ENCODE results near the gene AGPS. TPM values are rescaled to one million over a fixed set of nuclear protein-coding genes. Genes with fewer than 3 reads are reported as not detected.

Gene AGPS
- total RNA-seq, 1 experiment from 2014 or later, result 69.9 TPM

- Mint-ChIP-seq H3K27ac (ENCODE audit: unreplicated experiment) (no peak overlapping the region), H3K4me3 (ENCODE audit: low read depth, unreplicated experiment) (no peak overlapping the region), H3K9me3 (ENCODE audit: low read depth, unreplicated experiment) (no peaks in the 10 kb centered on the region), H3K36me3 (ENCODE audit: insufficient read depth, unreplicated experiment) (no peaks in the 10 kb centered on the region), H3K4me1 (ENCODE audit: low read depth, unreplicated experiment) (no peaks in the 10 kb centered on the region), H3K27me3 (ENCODE audit: unreplicated experiment) (no peaks in the 10 kb centered on the region)
- intact Hi-C loops (cut with micrococcal nuclease; ENCODE audit: unreplicated experiment), result no loop called here
- no peak for DNase-seq
- CTCF ChIA-PET, result no interaction called here
- BruUV-seq (replicated peaks), result no TSS peak
- TF ChIP-seq CTCF (IDR thresholded peaks at IDR 0.05; ENCODE audit: unreplicated experiment), result no peak
These were observed 144.6 kb downstream of the AGPS start for GRCh38 chr2:177537213-177537612.

GRCh38 chr2:177537636-177538035, 145.1 kb downstream of the AGPS start:
- intact Hi-C loops (cut with micrococcal nuclease; ENCODE audit: unreplicated experiment), result no loop called here
- no peaks in the 10 kb centered on the region for H3K9me3 Mint-ChIP-seq (ENCODE audit: low read depth, unreplicated experiment)
- no peak overlapping the region for H3K27ac Mint-ChIP-seq (ENCODE audit: unreplicated experiment)
- H3K4me1 Mint-ChIP-seq (ENCODE audit: low read depth, unreplicated experiment), result no peaks in the 10 kb centered on the region
- CTCF ChIA-PET, result no interaction called here
- no peaks in the 10 kb centered on the region for H3K27me3 Mint-ChIP-seq (ENCODE audit: unreplicated experiment)
- no peak for DNase-seq
- no peak for TF ChIP-seq CTCF (IDR thresholded peaks at IDR 0.05; ENCODE audit: unreplicated experiment)
- H3K36me3 Mint-ChIP-seq (ENCODE audit: insufficient read depth, unreplicated experiment), result no peaks in the 10 kb centered on the region
- BruUV-seq (replicated peaks), result no TSS peak
- no peak overlapping the region for H3K4me3 Mint-ChIP-seq (ENCODE audit: low read depth, unreplicated experiment)

GRCh38 chr2:177538323-177538722, 145.8 kb downstream of the AGPS start:
- Mint-ChIP-seq H3K27me3 (ENCODE audit: unreplicated experiment) (no peaks in the 10 kb centered on the region), H3K36me3 (ENCODE audit: insufficient read depth, unreplicated experiment) (no peaks in the 10 kb centered on the region), H3K4me1 (ENCODE audit: low read depth, unreplicated experiment) (no peaks in the 10 kb centered on the region), H3K27ac (ENCODE audit: unreplicated experiment) (no peak overlapping the region), H3K4me3 (ENCODE audit: low read depth, unreplicated experiment) (no peak overlapping the region), H3K9me3 (ENCODE audit: low read depth, unreplicated experiment) (no peaks in the 10 kb centered on the region)
- DNase-seq, result no peak
- CTCF ChIA-PET, result no interaction called here
- TF ChIP-seq CTCF (IDR thresholded peaks at IDR 0.05; ENCODE audit: unreplicated experiment), result no peak
- TSS peak; percentile 31 for BruUV-seq (replicated peaks)
- intact Hi-C loops (cut with micrococcal nuclease; ENCODE audit: unreplicated experiment), result no loop called here

- Mint-ChIP-seq H3K27me3 (ENCODE audit: unreplicated experiment) (no peaks in the 10 kb centered on the region), H3K4me3 (ENCODE audit: low read depth, unreplicated experiment) (no peak overlapping the region), H3K4me1 (ENCODE audit: low read depth, unreplicated experiment) (no peaks in the 10 kb centered on the region), H3K9me3 (ENCODE audit: low read depth, unreplicated experiment) (no peaks in the 10 kb centered on the region), H3K36me3 (ENCODE audit: insufficient read depth, unreplicated experiment) (no peaks in the 10 kb centered on the region), H3K27ac (ENCODE audit: unreplicated experiment) (no peak overlapping the region)
- intact Hi-C loops (cut with micrococcal nuclease; ENCODE audit: unreplicated experiment), result no loop called here
- CTCF ChIA-PET, result no interaction called here
- BruUV-seq (replicated peaks), result no TSS peak
- DNase-seq, result no peak
- TF ChIP-seq CTCF (IDR thresholded peaks at IDR 0.05; ENCODE audit: unreplicated experiment), result no peak
These were observed 147.7 kb downstream of the AGPS start for GRCh38 chr2:177540283-177540682.
